Breast epithelium (tissue), 4 donors: Measurements from ENCODE around the gene ELAC2. TPM values are rescaled to one million over a fixed set of nuclear protein-coding genes. Genes with fewer than 3 reads are reported as not detected.
A peak's percentile ranks its signal among the peaks of the same experiment; 100 is the strongest.

Experiments used
- DNase-seq, 2 donors: peaks; one replicate each; pipeline ENCODE4 v3.0.0-alpha.2; 2019; ENCODE audit warnings: low spot score in 2 of 2
- H3K27ac ChIP-seq, 2 donors: fragments of 200-600 bp; sonication (generic) in 1 of 2; one replicate each; pipeline ENCODE4 v1.5.1; 2016 to 2019; ENCODE audit warnings: mild to moderate bottlenecking in 1 of 2
- H3K27me3 ChIP-seq, 2 donors: fragments of 200-600 bp; sonication (generic) in 1 of 2; one replicate each; pipeline versions ENCODE4 v1.5.1 to v1.6.0; 2017 to 2019; ENCODE audit warnings: control low read depth in 1 of 2, mild to moderate bottlenecking in 1 of 2
- H3K36me3 ChIP-seq: fragments of 200-600 bp; one replicate; pipeline ENCODE4 v1.5.1; 2019
- H3K4me1 ChIP-seq, 2 donors: fragments of 200-600 bp; sonication (generic); one replicate each; pipeline ENCODE4 v1.5.1; 2016 to 2019; ENCODE audit warnings: control low read depth in 1 of 2
- H3K4me3 ChIP-seq, 3 donors: fragments of 200-600 bp; sonication (generic); 1 replicate in 2 of 3; 2 replicates in 1 of 3; pipeline ENCODE4 v1.5.1; 2016 to 2019; ENCODE audit warnings: mild to moderate bottlenecking in 3 of 3, moderate library complexity in 2 of 3
- H3K9me3 ChIP-seq, 2 donors: fragments of 200-600 bp; sonication (generic) in 1 of 2; one replicate each; pipeline ENCODE4 v1.5.1; 2016 to 2019; ENCODE audit warnings: control low read depth in 1 of 2
- CTCF ChIP-seq, 3 donors: fragments of 450-650 bp; IDR thresholded peaks; one replicate each; pipeline ENCODE4 v1.5.1; 2016 to 2017; ENCODE audit warnings: antibody characterized with exemption in 3 of 3, mild to moderate bottlenecking in 3 of 3, moderate library complexity in 3 of 3
- POLR2A ChIP-seq: fragments of 450-650 bp; IDR thresholded peaks from one replicate; pipeline ENCODE4 v1.6.1; 2016; ENCODE audit warnings: antibody characterized with exemption, mild to moderate bottlenecking, moderate library complexity
- POLR2AphosphoS5 ChIP-seq, 3 donors: sonication (generic); formaldehyde crosslinking; IDR thresholded peaks; one replicate each; pipeline ENCODE4 v1.6.1; 2017; ENCODE audit warnings: antibody characterized with exemption in 3 of 3
- intact Hi-C: fragments of 100-400 bp; cut with DNase I; formaldehyde crosslinking; loops from one replicate; pipeline ENCODE4 v1.15.1; 2023; ENCODE audit warnings: low total_unique reads
- total RNA-seq, 3 donors: library from RNA; depleted of rRNA; stranded (reverse); fragments of >200 nt; gene quantifications; one replicate each; pipeline ENCODE4 v1.1.0, GENCODE V29; 2016

Gene ELAC2
- total RNA-seq, 3 donors from 2014 or later: 67.2 to 83.0 (median 76.4) TPM

GRCh38 chr17:12990926-12991325, 26.9 kb downstream of the ELAC2 start:
- Histone ChIP-seq H3K27ac (no peak overlapping the region), H3K9me3 (no peaks in the 10 kb centered on the region), H3K4me1 (no peaks in the 10 kb centered on the region), H3K4me3 (no peak overlapping the region), H3K27me3 (no peaks in the 10 kb centered on the region), H3K36me3 (peaks cover 14% of the 10 kb centered on the region)
- no peak for TF ChIP-seq POLR2AphosphoS5 (IDR thresholded peaks at IDR 0.05)
- no peak for TF ChIP-seq CTCF (IDR thresholded peaks at IDR 0.05)
- TF ChIP-seq POLR2A: no peak
- intact Hi-C loops: loop anchor here (10.0 kb wide), 1 partner anchor 1446 kb away; no protein-coding TSS in a partner anchor
- DNase-seq: no peak

GRCh38 chr17:12990041-12990808, 27.6 kb downstream of the ELAC2 start:
- Histone ChIP-seq H3K4me3 (no peak overlapping the region), H3K36me3 (peaks cover 7% of the 10 kb centered on the region), H3K27me3 (no peaks in the 10 kb centered on the region), H3K4me1 (no peaks in the 10 kb centered on the region), H3K27ac (no peak overlapping the region), H3K9me3 (no peaks in the 10 kb centered on the region)
- no peak for DNase-seq
- intact Hi-C loops: loop anchor here (10.0 kb wide), 1 partner anchor 1445 kb away; no protein-coding TSS in a partner anchor
- TF ChIP-seq CTCF (IDR thresholded peaks at IDR 0.05) (no peak), POLR2AphosphoS5 (IDR thresholded peaks at IDR 0.05) (no peak), POLR2A (no peak)

DNA sequence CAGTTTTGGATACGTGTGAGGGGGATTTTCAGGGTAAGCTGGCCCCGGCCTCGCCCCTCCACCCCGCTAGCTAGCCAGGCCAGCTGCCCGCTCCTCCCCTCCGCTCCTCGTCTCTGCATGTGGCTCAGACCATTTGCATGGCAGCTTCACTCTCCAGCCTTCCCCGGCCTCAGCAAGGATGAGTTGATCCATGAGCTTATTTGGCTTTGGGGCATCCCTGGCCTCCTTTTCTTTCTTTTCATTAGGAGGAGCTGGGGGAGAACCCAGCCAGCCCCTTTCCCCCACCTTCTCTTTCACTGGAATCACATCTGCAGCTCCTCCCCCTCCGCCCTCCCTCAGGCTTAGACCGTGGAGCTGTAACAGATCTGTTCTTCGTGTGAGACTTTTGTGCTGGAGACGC, 30.7 kb downstream of the ELAC2 start:
- Histone ChIP-seq H3K9me3 (no peaks in the 10 kb centered on the region), H3K27me3 (no peaks in the 10 kb centered on the region), H3K4me3 (no peak overlapping the region), H3K4me1 (peaks cover 0 to 3% of the 10 kb centered on the region in 2 donors), H3K27ac (no peak overlapping the region), H3K36me3 (no peaks in the 10 kb centered on the region)
- intact Hi-C loops: no loop called here
- no peak for TF ChIP-seq POLR2A
- no peak for TF ChIP-seq POLR2AphosphoS5 (IDR thresholded peaks at IDR 0.05)
- TF ChIP-seq CTCF (IDR thresholded peaks at IDR 0.05): no peak
- no peak for DNase-seq

GRCh38 chr17:12985431-12986293, 32.2 kb downstream of the ELAC2 start:
- Histone ChIP-seq H3K4me3 (no peak overlapping the region), H3K4me1 (peaks cover 0 to 3% of the 10 kb centered on the region in 2 donors), H3K9me3 (no peaks in the 10 kb centered on the region), H3K27me3 (no peaks in the 10 kb centered on the region), H3K27ac (peak overlapping the region in 1 of 2 donors; percentile 20), H3K36me3 (no peaks in the 10 kb centered on the region)
- TF ChIP-seq CTCF (IDR thresholded peaks at IDR 0.05) (no peak), POLR2A (no peak), POLR2AphosphoS5 (IDR thresholded peaks at IDR 0.05) (no peak)
- intact Hi-C loops: no loop called here
- DNase-seq: no peak
